C4-2B (cell line): ENCODE measurements around the gene DEDD2.
"Not testable (repeated sequence)": the region's sequence is repeated elsewhere in the genome, so short reads cannot be mapped to it uniquely, and the experiment has no call there.

Experiments used
- H3K27ac ChIP-seq: fragments of 450-650 bp; 2 replicates; pipeline ENCODE4 v1.5.1; 2017
- ZFX ChIP-seq: fragments of 450-650 bp; IDR thresholded peaks from 2 replicates; pipeline ENCODE4 v1.6.1; 2017
- TF ChIP-seq, protein P1 (sequence below): fragments of 450-650 bp; conservative IDR thresholded peaks from 2 replicates; pipeline ENCODE4 v1.5.1; 2017; ENCODE audit warnings: mild to moderate bottlenecking

The DEDD2 gene

DNA sequence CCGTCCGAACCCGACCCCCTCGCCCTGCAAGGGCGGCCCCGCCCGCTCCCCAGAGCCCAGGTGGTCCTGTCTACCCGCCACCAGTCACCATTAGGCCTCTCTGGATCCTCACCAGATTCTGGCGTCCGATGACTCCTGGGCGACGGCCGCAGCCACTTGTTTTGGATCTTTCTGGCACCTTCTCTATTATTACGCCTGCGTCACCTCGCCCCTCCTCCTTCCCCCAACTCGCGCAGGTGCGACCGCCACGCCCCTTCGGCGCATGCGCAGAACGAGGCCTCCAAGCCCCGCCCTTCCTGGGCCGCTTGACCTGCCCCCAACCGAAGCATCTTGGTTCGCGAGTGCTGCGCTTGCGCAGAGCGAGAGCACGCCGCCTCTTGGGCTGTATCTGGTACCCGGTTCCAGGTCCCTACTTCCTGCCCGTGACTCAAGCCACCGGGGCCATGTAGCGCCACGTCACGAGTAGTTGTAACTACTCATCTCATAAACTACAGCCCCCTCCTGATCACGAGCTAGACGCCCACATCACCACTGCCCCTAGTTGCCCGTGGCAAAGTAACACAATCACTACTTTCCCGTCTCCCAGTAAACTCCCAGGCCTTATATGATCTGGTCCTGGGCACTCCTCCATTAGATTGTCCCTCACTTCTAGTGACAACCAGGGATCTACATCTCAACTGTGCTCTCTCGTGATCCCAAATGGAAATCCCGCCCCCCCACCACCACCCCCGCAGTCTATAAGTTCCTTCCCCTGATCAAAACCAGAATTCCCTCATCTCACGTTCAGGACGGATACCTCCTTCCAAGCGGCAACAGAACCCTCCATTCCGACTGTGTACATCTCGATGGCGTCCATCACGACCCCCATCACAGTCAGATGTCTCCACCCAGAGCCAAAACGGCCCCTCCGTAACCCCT, at the start of gene DEDD2:
TSS of gene DEDD2 (minus strand) at position 158 of the 918 bp plus-strand sequence. CDS start 670 bp downstream, outside the sequence.
- no peak for TF ChIP-seq ZFX
- TF ChIP-seq, protein P1, sequence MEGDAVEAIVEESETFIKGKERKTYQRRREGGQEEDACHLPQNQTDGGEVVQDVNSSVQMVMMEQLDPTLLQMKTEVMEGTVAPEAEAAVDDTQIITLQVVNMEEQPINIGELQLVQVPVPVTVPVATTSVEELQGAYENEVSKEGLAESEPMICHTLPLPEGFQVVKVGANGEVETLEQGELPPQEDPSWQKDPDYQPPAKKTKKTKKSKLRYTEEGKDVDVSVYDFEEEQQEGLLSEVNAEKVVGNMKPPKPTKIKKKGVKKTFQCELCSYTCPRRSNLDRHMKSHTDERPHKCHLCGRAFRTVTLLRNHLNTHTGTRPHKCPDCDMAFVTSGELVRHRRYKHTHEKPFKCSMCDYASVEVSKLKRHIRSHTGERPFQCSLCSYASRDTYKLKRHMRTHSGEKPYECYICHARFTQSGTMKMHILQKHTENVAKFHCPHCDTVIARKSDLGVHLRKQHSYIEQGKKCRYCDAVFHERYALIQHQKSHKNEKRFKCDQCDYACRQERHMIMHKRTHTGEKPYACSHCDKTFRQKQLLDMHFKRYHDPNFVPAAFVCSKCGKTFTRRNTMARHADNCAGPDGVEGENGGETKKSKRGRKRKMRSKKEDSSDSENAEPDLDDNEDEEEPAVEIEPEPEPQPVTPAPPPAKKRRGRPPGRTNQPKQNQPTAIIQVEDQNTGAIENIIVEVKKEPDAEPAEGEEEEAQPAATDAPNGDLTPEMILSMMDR, result no peak
- H3K27ac ChIP-seq, result peak within 1 kb of the TSS; percentile 81

- peak overlapping the region; percentile 89 for H3K27ac ChIP-seq
These were observed 49.6 kb upstream of the DEDD2 start for GRCh38 chr19:42266928-42267603.

- H3K27ac ChIP-seq, result not testable (repeated sequence)
These were observed 48.6 kb upstream of the DEDD2 start for GRCh38 chr19:42266105-42266504.

DNA sequence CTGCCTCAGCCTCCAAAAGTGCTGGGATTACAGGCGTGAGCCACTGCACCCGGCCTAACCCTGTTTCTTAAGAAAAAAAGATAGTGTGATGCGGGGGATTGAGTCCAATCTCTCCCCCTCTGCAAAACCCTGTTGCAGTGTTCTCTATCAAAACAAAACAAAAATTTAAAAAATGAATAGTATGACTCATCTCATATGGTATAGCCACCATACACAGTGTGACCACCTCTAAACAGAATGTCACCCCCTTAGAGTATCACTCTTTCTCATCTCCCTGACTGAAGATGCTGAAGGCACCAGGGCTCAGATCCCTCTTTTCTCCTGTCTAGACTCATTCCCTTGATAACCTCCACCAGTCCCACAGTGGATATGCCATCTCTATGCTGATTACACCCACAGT, 44.3 kb upstream of the DEDD2 start:
- no peak overlapping the region for H3K27ac ChIP-seq
- TF ChIP-seq, protein P1, result no peak
- no peak for TF ChIP-seq ZFX

GRCh38 chr19:42257842-42258241, 40.4 kb upstream of the DEDD2 start:
- not testable (repeated sequence) for H3K27ac ChIP-seq

DNA sequence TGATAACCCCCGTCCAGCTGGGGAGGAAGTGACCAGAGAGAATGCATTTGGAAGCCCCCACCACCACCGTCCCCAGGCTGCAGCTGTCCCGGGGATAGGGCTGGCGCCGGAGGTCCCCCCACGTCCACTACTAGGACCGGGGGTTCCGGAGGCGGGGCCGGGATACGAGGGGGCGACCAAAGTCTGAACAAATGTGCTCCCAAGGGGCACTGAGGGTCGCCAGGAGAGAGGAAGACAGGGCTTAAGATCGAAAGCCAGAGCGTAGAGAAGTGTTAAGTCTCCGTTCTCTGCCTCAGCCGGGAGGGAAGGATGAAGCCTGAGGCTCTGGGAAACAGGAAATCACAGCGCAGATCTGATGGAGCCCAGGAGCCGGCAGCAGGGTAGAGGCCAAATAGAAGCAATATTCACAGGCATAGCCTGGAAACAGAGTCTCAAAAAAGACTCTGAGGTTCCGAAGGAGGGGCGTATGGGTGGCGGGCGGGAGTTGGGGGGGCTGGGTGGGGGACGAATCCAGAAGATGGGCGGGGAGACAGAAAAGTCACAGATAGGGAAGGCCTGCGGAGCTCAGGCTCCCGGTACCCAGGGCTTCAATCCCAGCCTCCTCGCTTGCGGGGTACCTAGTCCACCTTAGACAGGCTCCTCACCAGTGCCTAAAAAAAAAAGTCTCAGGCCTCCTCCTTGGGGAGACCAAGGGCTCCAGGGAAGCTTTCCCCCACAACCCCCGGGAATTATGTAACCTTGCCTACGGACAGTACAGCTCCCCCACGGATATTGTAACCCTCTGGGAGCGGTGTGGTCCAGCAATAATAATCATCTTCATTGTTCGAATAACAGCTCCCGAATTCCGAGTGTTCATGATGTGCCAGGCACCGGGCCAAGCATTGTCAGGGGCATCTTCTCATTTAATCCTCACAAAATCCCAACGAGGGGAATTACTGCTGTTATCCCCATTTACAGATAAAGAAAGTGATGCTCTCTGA, 38.6 kb upstream of the DEDD2 start:
- peak overlapping the region; percentile 88 for H3K27ac ChIP-seq

GRCh38 chr19:42254850-42255765, 37.6 kb upstream of the DEDD2 start, which contains the start of gene ERF:
TSS of gene ERF (minus strand) at chr19:42255128. CDS start at chr19:42254999, 129 bp downstream.
- TF ChIP-seq ZFX, result no peak
- TF ChIP-seq, protein P1, result no peak
- H3K27ac ChIP-seq, result peak within 1 kb of the TSS; percentile 88

More for the DNA sequence above, 38.6 kb upstream of the DEDD2 start:
- no peak for TF ChIP-seq ZFX
- TF ChIP-seq, protein P1, result no peak
